Measurements from ENCODE around the gene PCDH9.

Gene PCDH9

GRCh38 chr13:66680031-66680430 lies 550.1 kb downstream of the PCDH9 start:
- in situ Hi-C loops (cut with MboI; ENCODE audit: low sequenced_read_pairs, unreplicated experiment): no loop called here
- no peak for TF ChIP-seq CTCF (IDR thresholded peaks at IDR 0.05; ENCODE audit: borderline replicate concordance, control extremely low read depth, extremely low read depth, insufficient read depth, missing control alignments)
- DNase-seq (ENCODE audit: low spot score): no peak

DNA sequence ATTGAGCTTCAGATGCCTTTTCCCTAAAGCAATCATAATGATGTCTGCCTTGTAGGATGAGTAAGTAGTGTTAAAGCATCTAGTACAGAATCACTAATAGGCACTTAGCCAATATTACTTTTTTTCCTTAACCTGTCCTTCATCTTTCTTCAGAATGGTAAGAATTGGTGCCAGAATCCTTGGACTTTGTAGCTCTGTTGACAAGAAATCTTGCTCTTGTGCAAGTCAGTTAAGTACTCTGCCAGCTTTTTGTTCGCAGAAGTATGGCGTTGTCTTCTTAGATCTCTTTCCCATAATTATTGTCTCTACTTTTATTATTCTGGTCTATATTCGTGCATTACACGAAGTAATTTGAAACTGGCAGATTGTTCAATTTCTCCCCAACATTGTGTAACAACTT lies 554.5 kb downstream of the PCDH9 start:
- TF ChIP-seq CTCF (IDR thresholded peaks at IDR 0.05; ENCODE audit: borderline replicate concordance, control extremely low read depth, extremely low read depth, insufficient read depth, missing control alignments): no peak
- in situ Hi-C loops (cut with MboI; ENCODE audit: low sequenced_read_pairs, unreplicated experiment): no loop called here

GRCh38 chr13:66673401-66673800 lies 556.7 kb downstream of the PCDH9 start:
- no peak for TF ChIP-seq CTCF (IDR thresholded peaks at IDR 0.05; ENCODE audit: borderline replicate concordance, control extremely low read depth, extremely low read depth, insufficient read depth, missing control alignments)
- in situ Hi-C loops (cut with MboI; ENCODE audit: low sequenced_read_pairs, unreplicated experiment): no loop called here
- no peak for DNase-seq (ENCODE audit: low spot score)

More for the DNA sequence above, 554.5 kb downstream of the PCDH9 start:
- no peak for DNase-seq (ENCODE audit: low spot score)

GRCh38 chr13:66665991-66666390 lies 564.1 kb downstream of the PCDH9 start:
- in situ Hi-C loops (cut with MboI; ENCODE audit: low sequenced_read_pairs, unreplicated experiment): no loop called here
- DNase-seq (ENCODE audit: low spot score): no peak
- no peak for TF ChIP-seq CTCF (IDR thresholded peaks at IDR 0.05; ENCODE audit: borderline replicate concordance, control extremely low read depth, extremely low read depth, insufficient read depth, missing control alignments)

DNA sequence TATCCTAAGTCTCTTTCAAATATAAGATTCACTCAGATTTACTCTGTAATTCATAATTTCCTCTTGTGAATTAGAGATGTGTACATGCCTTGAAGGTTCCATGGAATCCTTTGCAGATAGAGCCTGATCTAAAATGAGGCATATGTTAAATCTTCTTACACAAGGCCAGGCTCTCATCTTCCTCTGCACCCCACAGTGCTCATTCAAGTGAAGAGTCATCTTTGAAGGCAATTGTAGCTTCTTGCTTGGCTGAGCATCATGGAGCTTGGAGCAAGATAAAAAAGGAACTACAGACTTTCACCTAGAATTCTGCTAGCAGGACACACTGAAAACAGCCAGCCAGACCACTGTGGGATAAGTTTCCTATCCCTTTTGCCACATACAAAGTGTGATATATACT lies 566.4 kb downstream of the PCDH9 start:
- DNase-seq (ENCODE audit: low spot score): no peak
- TF ChIP-seq CTCF (IDR thresholded peaks at IDR 0.05; ENCODE audit: borderline replicate concordance, control extremely low read depth, extremely low read depth, insufficient read depth, missing control alignments): no peak
- in situ Hi-C loops (cut with MboI; ENCODE audit: low sequenced_read_pairs, unreplicated experiment): no loop called here

DNA sequence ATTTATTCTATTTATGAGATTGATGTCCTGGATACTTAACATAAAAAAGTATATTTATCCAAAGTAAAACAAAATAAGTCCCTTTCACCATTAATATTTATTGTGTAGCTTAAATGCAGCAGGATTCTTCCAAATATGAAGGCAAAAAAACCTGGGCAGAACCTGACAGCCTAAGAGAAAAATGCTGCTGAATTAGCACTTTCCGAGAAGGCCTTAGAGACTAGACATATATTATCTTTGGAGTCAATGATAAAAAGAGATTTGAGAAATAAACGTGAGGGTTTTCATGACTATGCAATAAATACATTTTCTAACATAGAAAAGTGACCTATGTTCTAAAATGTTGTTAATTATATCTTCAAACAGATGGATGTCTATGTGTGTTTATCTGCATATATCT lies 566.9 kb downstream of the PCDH9 start:
- no peak for DNase-seq (ENCODE audit: low spot score)
- TF ChIP-seq CTCF (IDR thresholded peaks at IDR 0.05; ENCODE audit: borderline replicate concordance, control extremely low read depth, extremely low read depth, insufficient read depth, missing control alignments): no peak
- in situ Hi-C loops (cut with MboI; ENCODE audit: low sequenced_read_pairs, unreplicated experiment): no loop called here

DNA sequence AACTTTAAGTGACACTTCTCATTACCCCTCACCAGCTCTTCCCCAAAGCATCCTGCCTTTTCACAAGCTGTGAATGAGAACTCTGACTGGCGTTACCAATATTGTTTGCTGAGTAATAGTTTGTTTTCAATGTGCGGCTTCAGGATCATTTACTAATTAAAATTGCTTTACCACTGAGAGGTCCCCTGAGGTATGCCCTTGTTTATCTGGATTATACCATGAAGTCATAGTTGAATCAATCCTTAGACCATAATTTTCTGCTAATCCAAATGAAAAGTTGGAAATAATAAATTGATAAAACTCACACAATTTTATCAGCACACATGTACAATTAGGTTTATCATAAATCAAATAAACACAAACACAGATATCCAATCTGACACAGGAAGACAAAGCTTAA lies 568.8 kb downstream of the PCDH9 start:
- no peak for DNase-seq (ENCODE audit: low spot score)
- no peak for TF ChIP-seq CTCF (IDR thresholded peaks at IDR 0.05; ENCODE audit: borderline replicate concordance, control extremely low read depth, extremely low read depth, insufficient read depth, missing control alignments)
- in situ Hi-C loops (cut with MboI; ENCODE audit: low sequenced_read_pairs, unreplicated experiment): no loop called here

Data from GM13976 (cell line).